ENCODE results near the gene RAB43.

Gene RAB43

GRCh38 chr3:129060276-129061022, 61.2 kb downstream of the RAB43 start, which contains the start of gene GP9:
Gene GP9, plus strand, starts transcription at chr3:129060779. Its CDS starts 961 bp downstream, at chr3:129061740.
- no peak for FAIRE-seq

DNA sequence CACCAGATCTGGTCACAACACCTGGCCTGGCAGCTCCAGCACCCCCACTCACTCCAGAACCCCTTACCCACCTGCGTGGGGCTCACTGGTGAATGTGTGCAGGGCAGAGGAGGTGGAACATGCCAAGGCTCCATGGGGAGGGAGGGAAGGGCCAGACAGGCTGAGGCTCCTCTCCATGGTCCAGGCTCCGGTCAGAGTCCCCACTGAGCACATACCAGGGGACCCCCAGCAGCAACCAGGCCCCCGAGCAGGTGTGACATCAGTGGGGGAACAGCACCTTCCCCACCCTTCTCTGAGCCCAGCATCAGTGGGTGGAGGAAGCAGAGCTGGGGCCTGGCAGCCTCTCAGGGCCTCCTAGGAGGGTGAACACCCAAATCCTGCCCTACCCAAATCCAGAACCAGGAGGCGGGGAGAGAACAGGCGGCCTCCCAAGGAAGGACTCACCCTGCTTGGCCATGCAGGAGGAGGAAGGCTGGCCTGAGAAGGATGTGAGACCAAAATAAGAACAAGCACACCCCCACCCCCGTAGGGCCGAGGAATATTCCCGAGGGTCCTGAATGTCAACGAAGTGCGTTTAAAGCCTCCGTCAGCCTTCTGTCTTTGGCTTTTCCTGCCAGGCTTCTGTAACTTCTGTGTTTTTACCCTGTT, 62.2 kb downstream of the RAB43 start:
- FAIRE-seq, result no peak

DNA sequence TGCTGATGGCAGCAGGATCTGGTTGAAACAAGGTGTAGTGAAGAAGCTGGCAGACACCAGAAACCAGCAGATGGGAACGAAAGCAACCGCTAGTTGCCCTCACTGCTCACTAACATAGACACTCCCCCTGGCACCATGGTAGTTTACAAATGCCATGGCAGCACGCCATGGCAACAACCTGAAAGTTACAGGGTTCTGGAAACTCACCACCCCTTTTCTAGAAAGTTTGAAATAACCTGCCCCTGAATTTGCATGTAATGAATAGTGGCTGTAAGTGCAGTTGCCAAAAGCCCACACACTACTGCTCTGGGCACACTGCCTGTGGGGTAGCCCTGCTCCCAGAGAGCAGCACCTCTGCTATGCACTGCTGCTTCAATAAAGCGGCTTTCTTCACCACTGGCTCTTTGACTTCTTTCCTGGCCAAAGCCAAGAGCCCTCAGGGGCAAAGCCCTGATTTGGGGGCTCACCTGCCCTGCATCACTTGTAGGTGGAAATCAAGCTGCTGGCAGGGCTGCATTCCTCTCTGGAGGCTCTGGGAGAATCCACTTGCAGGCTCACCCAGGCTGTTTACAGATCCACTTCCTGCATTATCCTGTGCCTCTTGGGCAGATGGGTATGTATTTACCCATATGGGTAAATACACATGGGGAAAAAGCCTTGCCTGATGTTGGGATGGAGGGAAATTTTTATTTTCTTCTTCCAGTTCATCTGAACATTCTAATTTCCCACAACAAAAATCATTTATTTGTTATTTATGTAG, 63.0 kb downstream of the RAB43 start:
- no peak for FAIRE-seq

DNA sequence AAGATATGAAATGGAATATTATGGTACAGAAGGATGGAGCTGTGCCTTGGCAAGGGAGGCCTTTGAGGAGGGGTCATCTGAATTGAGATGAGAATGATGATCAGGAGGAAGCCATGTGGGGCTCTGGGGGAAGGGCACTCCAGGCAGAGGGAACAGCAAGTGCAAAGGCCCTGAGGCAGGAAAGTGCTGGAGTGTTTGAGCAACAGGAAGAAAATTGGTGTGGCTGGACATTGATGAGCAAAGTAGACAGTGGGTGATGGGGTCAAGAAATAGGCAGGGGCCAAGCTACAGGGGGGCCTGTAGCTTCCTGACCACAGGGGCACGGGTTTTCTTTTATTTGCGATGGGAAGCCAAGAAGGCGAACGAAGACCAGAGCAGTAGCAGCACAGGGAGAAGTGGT, 64.4 kb downstream of the RAB43 start:
- FAIRE-seq, result no peak

DNA sequence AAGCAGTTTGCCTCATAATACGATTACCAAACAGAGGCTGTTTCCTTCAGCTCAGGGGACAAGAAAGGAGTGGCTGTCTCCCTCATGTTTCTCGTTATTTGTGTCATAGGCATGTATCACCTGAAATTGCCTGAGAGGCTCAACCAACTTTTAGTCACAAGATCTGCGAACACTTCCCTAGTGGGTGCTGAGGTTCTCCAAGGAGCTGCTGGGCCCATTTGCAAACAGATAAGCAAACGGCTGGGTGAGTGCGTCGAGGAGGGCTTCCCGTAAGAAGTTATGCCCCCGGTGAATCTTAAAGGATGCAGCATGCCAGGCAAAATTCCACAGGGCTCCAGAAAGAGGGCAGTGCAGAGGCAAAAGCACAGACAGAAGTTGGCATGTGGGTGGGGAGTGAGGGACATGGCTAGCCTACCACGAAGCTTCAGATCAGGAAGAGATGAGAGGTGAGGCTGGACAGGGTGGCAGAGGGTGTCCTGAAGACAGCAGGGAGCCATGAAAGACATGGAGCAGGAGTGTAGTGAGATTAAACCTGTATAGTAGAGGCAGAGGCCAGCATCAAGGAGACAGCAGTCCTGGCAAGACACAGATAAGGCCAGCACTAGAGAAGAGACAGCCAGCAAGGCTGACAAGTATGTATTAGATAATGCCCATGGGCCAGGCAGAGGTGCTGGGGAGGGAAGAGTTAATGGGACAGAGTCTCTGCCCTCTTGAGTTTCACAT, 65.0 kb downstream of the RAB43 start:
- no peak for FAIRE-seq

DNA sequence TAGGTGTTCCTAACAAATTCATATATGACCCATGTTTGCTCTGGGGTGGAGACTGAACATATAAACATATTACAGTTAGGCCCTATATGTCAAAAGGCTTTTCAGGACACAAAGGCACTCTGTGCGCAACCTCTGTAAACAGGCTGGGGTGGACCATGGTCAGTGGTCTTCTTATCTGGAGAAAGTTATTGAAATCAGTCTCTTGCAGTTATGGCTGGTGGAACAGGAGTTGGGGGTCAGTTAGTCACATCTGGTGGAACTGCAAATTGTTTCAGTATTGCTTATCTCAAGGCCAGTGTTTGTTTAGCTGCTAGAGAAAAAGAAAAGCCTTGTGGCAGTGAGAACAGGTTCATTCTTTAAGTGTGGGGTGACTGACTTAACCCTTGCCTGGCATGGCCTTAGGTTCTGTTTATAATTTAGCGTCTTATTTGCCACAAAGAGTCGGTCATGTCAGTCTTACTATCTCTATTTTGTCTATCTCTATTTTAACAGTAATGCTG, 66.9 kb downstream of the RAB43 start:
- FAIRE-seq, result no peak

DNA sequence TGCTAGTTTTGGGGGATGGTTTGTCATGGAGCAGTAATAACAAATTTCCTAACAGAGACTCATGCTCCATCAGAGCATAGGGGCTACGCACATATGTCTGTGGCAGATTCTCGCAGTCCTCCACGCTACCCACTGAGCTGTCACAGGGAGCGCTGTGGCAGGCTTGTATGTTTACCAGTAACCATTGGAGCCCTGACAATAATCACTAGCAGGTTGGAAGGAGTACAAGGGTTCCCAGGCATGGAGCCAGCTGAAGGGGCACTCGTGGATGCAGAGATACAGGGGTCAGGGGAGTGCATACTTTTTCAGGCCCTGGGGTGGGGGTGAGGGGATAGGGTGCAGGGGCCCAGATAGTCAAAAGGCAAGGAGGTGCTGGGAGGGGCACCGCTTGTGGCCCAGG, 68.9 kb downstream of the RAB43 start:
- no peak for FAIRE-seq

GRCh38 chr3:129051871-129052340, 69.7 kb downstream of the RAB43 start:
- FAIRE-seq, result no peak

DNA sequence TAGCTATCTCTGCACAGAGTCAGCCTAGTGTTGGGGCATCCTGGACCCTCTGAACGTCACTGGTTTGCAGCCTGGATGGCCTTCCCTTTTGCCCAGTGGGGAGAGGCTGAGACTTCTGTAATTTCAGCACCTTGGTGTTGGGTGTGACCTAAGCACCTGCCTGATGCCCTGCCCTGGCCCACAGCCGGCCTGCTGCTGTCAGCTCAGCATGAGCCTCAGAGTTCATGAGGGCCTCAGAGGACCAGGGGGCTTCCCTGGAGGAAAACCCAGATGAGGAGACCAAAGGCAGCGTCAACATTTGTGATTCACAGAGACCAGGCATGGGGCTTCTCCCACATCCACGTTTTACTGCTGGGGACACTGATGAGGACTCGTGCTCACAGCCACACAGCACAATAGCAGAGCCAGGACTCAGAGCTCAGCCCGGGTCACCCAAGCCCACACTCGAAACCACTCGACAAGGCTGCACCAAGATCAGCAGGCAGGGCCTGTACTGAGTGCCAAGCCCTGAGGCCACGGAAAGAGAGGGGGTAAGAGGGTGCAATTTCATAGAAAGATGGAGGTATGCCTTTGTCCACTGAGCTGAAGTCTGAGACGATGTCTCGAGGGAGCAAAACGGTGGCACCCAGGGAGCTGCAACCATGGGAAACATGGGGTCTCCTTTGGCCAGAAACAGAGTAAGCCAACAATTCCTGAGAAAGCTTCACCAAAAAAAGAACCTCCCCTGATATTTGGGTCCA, 70.9 kb downstream of the RAB43 start:
- FAIRE-seq, result no peak

- no peak for FAIRE-seq
These were observed 74.1 kb downstream of the RAB43 start for GRCh38 chr3:129047553-129047839.

GRCh38 chr3:129046732-129047552, 74.7 kb downstream of the RAB43 start:
- FAIRE-seq, result no peak

DNA sequence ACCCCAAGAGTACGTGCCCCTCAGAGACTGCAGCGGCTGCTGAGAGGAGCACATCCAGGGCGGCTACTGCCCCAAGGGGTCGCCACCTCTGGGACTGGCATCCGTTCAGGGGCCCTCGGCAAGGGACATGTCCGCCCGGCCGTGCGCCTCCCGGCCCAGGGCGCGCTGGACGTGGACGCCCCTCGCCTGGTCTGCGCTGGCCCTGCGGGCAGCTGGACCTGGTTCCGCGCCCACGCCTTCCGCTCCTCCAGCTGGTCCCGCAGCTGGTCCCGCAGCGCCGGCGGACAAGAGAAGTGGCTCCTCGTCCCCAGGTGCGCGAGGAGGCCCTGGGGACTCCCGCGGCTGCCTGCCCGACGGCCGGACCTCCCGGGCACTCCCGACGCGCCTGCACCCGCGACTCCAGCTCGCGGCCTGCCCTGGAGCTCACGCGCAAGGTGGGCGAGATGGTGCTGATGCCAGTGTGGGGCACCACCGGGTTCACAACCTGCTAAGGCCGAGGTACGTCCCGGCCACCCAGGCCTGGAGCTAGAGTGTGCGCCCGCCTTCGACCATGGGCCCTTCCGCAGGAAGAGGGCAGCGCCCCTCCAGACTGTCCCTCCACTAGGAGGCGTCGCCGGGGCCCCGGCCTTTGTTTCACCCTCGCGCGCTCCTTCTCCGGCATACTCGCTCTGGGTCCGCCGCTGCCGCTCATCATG, 75.4 kb downstream of the RAB43 start:
- no peak for FAIRE-seq

- no peak for FAIRE-seq
These were observed 75.9 kb downstream of the RAB43 start for GRCh38 chr3:129045675-129046036.

DNA sequence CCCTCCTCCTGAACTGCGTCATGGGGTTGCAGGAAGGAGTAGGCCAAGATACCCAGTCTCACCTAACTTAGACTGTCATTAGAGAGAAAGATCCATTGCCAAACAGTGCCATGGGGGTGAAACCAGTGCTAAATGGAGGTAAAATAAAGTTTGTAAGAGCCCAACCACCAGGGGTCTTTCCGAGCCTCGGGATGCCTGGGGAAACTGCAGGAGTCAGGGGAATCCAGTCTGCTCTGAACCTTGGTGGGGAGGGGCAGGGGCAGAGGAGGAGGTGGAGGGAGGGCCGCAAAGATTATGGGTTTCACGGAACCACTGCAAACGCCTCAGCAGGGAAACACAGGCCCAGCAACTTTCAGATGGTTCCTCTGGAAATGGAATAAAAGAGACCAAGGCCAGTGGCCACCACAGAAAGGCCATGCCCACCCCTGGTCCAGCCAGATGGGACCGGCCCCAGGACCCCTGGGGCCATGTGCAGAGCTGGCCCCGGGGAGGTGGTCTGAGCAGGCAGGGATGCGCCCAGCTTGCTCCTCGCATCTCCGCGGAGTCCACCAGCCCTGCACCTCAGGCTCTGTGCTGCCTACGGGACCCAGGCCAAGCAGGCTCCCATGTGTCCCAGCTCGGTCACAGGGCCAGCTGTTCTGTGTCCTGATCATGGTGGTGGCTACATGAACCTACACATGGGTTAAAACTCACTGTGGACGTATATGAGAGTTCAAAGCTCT, 80.9 kb downstream of the RAB43 start:
- no peak for FAIRE-seq

- FAIRE-seq, result no peak
These were observed 81.6 kb downstream of the RAB43 start for GRCh38 chr3:129040039-129040336.

DNA sequence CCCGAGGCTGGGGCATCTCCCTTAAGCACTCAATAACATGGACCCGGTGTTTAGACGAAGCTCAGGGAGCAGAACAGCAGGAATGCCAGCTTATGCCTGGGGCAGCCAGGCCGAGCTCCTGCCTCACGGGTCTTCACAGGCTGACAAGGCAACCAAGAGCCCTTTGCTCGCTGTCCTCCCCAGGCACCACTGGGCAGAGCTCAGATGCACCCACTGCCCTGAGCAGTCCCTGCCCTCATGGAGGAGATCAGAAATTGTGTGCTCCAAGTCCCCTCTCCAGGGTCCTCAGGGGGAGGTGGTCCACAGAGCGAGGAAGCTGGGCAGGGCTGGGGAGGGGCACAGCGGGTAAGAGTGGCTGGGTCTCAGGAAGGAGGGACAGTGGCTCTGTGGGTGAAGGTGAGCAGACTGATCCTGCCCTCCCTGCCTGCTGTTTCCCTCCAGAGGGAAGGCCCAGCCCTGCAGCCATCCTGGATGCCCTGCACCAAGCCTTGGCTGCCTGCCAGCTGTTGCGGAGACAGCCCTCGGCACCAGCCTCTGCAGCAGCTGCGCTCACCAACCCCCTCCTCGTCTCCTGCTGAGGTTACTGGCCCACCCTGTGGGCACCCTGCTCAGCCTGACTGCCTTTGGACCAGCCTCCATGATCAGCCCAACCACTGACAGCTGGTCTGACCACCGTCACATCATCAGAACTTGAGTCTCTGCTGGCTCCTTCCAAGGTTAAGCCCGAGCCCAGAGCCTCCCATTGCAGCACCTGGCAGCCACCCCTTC, 82.1 kb downstream of the RAB43 start:
- no peak for FAIRE-seq

DNA sequence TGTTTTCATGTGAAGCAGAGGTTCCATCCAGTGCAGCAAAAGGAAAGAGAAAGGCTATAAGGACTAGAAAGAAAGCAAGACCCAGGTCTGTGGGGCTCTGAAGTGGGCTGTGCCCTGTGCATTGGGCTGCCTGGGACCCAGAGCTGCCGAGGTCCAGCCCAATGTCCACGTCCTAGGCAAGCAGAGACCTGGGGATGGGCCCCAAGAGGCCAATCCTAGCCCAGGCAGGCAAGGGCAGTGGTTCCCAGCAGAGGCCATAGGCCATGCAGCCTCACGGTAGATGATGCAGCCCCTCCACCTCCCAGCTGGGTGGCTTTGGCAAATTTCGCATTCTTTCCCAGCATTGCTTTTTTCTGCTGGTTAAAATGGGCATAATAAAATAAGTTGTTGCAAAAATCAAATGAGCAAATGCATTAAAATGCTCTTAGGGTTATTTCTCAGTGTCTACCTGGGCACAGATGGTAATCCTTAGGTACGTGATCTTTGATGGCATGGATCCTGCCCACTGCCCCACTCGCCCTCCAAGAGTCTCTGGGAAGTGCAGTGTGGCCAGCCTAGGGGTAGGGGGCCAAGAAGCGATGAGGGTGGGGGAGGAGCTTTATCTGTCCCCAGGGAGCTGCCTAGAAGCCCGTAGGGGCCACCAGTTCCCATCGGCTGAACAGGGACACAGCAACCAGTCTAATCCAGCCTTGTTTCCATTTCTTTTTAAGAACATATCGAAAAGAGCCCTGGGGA, 83.3 kb downstream of the RAB43 start:
- no peak for FAIRE-seq
